K562 (cell line): ENCODE data around the gene ODAM. TPM values are rescaled to one million over a fixed set of nuclear protein-coding genes. Genes with fewer than 3 reads are reported as not detected.

Experiments
- DMBX1 ChIP-seq: fragments of 250-450 bp; sonication (Bioruptor Pico); IDR thresholded peaks from 2 replicates; pipeline ENCODE4 v1.8.0; 2022; ENCODE audit warnings: inconsistent platforms, mild to moderate bottlenecking, moderate library complexity, borderline replicate concordance
- HDAC1 ChIP-seq, 2 experiments: fragments of 450-650 bp; IDR thresholded peaks; 2 replicates each; pipeline ENCODE4 v1.6.1; 2016 to 2017; ENCODE audit warnings: inconsistent platforms in 1 of 2, mild to moderate bottlenecking in 1 of 2, moderate library complexity in 1 of 2
- KHSRP ChIP-seq: fragments of 450-650 bp; IDR thresholded peaks from 2 replicates; pipeline ENCODE4 v1.6.1; 2017
- MEF2A ChIP-seq: IDR thresholded peaks from 2 replicates; pipeline ENCODE4 v1.6.1; 2011; ENCODE audit warnings: low read depth, mild to moderate bottlenecking, low read length, moderate library complexity; ENCODE audit not compliant: control insufficient read depth
- NR2C1 ChIP-seq, 2 experiments: fragments of 450-650 bp; IDR thresholded peaks; 2 replicates each; pipeline ENCODE4 v1.6.1; 2017; ENCODE audit warnings: mild to moderate bottlenecking in 2 of 2, antibody characterized with exemption in 1 of 2, inconsistent platforms in 1 of 2, missing compliant biosample characterization in 1 of 2, missing genetic modification characterization in 1 of 2
- PHF8 ChIP-seq: fragments of 200-600 bp; sonication (generic); IDR thresholded peaks from 2 replicates; pipeline ENCODE4 v1.6.1; 2012; ENCODE audit warnings: mixed run types, mild to moderate bottlenecking, inconsistent platforms, low read length, moderate library complexity, borderline replicate concordance
- PTBP1 ChIP-seq: fragments of 200-400 bp; formaldehyde crosslinking; IDR thresholded peaks from 2 replicates; pipeline ENCODE4 v1.6.1; 2017; ENCODE audit warnings: low read depth, low read length
- XRCC3 ChIP-seq: fragments of 450-650 bp; IDR thresholded peaks from 2 replicates; pipeline ENCODE4 v1.6.1; 2017; ENCODE audit warnings: mild to moderate bottlenecking, moderate library complexity
- ZC3H8 ChIP-seq: fragments of 450-650 bp; IDR thresholded peaks from 2 replicates; pipeline ENCODE4 v1.6.1; 2017
- polyA plus RNA-seq, 8 experiments: library from polyadenylated mRNA; depleted of rRNA in 4 of 8; stranded (reverse) in 5 of 8; unstranded in 3 of 8; fragments of >200 nt; fragmentation: Nextera tagmentation in 2 of 8; fragmentation: Illumina TruSeq in 1 of 8; extraction: Ambion mirVana in 2 of 8; extraction: Trizol in 1 of 8; gene quantifications; 2 replicates each; pipeline versions ENCODE4 v1.2.1 to v1.2.3, GENCODE V29; 2011 to 2014; ENCODE audit warnings: inconsistent platforms in 1 of 8, missing spikeins in 1 of 8
- total RNA-seq, 7 experiments: library from RNA; depleted of rRNA in 6 of 7; stranded (reverse); fragments of >200 nt in 6 of 7; fragmentation: Illumina TruSeq in 2 of 7; extraction: Trizol in 2 of 7; gene quantifications; 2 replicates each; pipeline versions ENCODE4 v1.2.1 to v1.2.3, GENCODE V29; 2011 to 2021; ENCODE audit warnings: low replicate concordance in 1 of 7
- TF ChIP-seq, protein P1 (sequence below): sonication (generic); formaldehyde crosslinking; IDR thresholded peaks from 2 replicates; pipeline ENCODE4 v1.8.1; 2023; ENCODE audit warnings: mild to moderate bottlenecking, missing genetic modification reagents
- TF ChIP-seq, protein P2 (sequence below), 2 experiments: fragments of 150-350 bp in 1 of 2; IDR thresholded peaks; 2 replicates each; pipeline ENCODE4 v1.6.1; 2012 to 2016; ENCODE audit warnings: low read depth in 2 of 2, low read length in 2 of 2, mild to moderate bottlenecking in 1 of 2, moderate library complexity in 1 of 2
- TF ChIP-seq, protein P3 (sequence below): fragments of 450-650 bp; formaldehyde crosslinking; IDR thresholded peaks from 2 replicates; pipeline ENCODE4 v1.4.0; 2020; ENCODE audit warnings: mild to moderate bottlenecking, moderate library complexity
- TF ChIP-seq, protein P4 (sequence below), 2 experiments: fragments of 450-650 bp in 1 of 2; sonication (generic) in 1 of 2; formaldehyde crosslinking in 1 of 2; IDR thresholded peaks in 1 of 2; conservative IDR thresholded peaks in 1 of 2; 2 replicates each; pipeline versions ENCODE4 v1.6.1 to v1.8.1; 2016 to 2023; ENCODE audit warnings: mild to moderate bottlenecking in 2 of 2, moderate library complexity in 2 of 2, inconsistent platforms in 1 of 2, missing genetic modification reagents in 1 of 2

The ODAM gene
- total and polyA plus RNA-seq, 9 of the 15 experiments (the other 6 are each of a cell fraction or from before 2014, with no cell fraction given): not detected

DNA sequence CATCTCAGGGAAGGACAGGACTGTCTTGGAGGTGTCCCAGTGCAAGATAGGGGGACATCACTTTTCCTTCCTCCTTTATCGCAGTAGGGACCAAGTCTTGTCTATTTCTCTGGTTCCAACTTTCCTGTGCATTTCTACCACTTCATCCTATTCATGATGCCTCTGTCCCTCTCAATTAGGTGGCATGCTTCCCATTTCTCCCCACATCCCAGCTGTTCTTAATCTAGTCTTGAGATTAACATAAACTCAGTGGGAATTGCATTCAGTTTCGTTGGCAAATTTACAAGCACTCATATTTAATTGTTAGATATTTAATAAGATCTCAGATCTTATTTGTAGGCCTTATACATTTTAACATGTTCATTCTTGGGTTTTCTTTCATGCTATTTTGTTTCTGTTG, 15.7 kb upstream of the ODAM start (continued):
- TF ChIP-seq, protein P1, sequence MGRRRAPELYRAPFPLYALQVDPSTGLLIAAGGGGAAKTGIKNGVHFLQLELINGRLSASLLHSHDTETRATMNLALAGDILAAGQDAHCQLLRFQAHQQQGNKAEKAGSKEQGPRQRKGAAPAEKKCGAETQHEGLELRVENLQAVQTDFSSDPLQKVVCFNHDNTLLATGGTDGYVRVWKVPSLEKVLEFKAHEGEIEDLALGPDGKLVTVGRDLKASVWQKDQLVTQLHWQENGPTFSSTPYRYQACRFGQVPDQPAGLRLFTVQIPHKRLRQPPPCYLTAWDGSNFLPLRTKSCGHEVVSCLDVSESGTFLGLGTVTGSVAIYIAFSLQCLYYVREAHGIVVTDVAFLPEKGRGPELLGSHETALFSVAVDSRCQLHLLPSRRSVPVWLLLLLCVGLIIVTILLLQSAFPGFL (CRISPR knock-in tag): no peak
- TF ChIP-seq DMBX1 (CRISPR knock-in tag) (no peak), HDAC1 (IDR thresholded peaks at IDR 0.05) (no peak), KHSRP (no peak), PTBP1 (no peak), XRCC3 (no peak), NR2C1 (IDR thresholded peaks at IDR 0.05) (no peak), NR2C1 (tag; IDR thresholded peaks at IDR 0.05) (no peak), MEF2A (no peak), ZC3H8 (no peak), PHF8 (no peak)
- TF ChIP-seq, protein P2, sequence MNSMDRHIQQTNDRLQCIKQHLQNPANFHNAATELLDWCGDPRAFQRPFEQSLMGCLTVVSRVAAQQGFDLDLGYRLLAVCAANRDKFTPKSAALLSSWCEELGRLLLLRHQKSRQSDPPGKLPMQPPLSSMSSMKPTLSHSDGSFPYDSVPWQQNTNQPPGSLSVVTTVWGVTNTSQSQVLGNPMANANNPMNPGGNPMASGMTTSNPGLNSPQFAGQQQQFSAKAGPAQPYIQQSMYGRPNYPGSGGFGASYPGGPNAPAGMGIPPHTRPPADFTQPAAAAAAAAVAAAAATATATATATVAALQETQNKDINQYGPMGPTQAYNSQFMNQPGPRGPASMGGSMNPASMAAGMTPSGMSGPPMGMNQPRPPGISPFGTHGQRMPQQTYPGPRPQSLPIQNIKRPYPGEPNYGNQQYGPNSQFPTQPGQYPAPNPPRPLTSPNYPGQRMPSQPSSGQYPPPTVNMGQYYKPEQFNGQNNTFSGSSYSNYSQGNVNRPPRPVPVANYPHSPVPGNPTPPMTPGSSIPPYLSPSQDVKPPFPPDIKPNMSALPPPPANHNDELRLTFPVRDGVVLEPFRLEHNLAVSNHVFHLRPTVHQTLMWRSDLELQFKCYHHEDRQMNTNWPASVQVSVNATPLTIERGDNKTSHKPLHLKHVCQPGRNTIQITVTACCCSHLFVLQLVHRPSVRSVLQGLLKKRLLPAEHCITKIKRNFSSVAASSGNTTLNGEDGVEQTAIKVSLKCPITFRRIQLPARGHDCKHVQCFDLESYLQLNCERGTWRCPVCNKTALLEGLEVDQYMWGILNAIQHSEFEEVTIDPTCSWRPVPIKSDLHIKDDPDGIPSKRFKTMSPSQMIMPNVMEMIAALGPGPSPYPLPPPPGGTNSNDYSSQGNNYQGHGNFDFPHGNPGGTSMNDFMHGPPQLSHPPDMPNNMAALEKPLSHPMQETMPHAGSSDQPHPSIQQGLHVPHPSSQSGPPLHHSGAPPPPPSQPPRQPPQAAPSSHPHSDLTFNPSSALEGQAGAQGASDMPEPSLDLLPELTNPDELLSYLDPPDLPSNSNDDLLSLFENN (IDR thresholded peaks at IDR 0.05; ENCODE audit: low read depth in 2 of 2, low read length in 2 of 2): no peak
- TF ChIP-seq, protein P3, sequence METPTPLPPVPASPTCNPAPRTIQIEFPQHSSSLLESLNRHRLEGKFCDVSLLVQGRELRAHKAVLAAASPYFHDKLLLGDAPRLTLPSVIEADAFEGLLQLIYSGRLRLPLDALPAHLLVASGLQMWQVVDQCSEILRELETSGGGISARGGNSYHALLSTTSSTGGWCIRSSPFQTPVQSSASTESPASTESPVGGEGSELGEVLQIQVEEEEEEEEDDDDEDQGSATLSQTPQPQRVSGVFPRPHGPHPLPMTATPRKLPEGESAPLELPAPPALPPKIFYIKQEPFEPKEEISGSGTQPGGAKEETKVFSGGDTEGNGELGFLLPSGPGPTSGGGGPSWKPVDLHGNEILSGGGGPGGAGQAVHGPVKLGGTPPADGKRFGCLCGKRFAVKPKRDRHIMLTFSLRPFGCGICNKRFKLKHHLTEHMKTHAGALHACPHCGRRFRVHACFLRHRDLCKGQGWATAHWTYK (CRISPR knock-in tag): no peak
- TF ChIP-seq, protein P4, sequence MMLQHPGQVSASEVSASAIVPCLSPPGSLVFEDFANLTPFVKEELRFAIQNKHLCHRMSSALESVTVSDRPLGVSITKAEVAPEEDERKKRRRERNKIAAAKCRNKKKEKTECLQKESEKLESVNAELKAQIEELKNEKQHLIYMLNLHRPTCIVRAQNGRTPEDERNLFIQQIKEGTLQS (IDR thresholded peaks at IDR 0.05): no peak
- TF ChIP-seq, protein P4 (CRISPR knock-in tag; conservative IDR thresholded peaks at IDR 0.05): no peak
